Nephron (organoid): ENCODE results near the gene CA7.

Experiments
- H3K27ac Mint-ChIP-seq, 3 experiments: 2 replicates each; pipeline ENCODE4 v1.8.0; 2020; ENCODE audit warnings: mixed read lengths in 3 of 3, mild to moderate bottlenecking in 2 of 3, moderate library complexity in 1 of 3
- H3K27me3 Mint-ChIP-seq: 2 replicates; pipeline ENCODE4 v1.8.0; 2021; ENCODE audit warnings: low read depth, mild to moderate bottlenecking, moderate library complexity, mixed read lengths
- H3K36me3 Mint-ChIP-seq: 2 replicates; pipeline ENCODE4 v1.8.0; 2020; ENCODE audit warnings: low read depth, mixed read lengths
- H3K4me1 Mint-ChIP-seq: 2 replicates; pipeline ENCODE4 v1.8.0; 2020; ENCODE audit warnings: mixed read lengths
- H3K4me3 Mint-ChIP-seq, 3 experiments: 2 replicates each; pipeline ENCODE4 v1.8.0; 2020; ENCODE audit warnings: mild to moderate bottlenecking in 3 of 3, mixed read lengths in 3 of 3, moderate library complexity in 2 of 3
- H3K9me3 Mint-ChIP-seq: 2 replicates; pipeline ENCODE4 v1.8.0; 2020; ENCODE audit warnings: mixed read lengths
- TF ChIP-seq, protein P1 (sequence below), 3 experiments: fragments of 200-600 bp; sonication (generic); IDR thresholded peaks; one replicate each; pipeline ENCODE4 v1.5.0; 2021; ENCODE audit warnings: antibody characterized with exemption in 3 of 3; ENCODE audit not compliant: unreplicated experiment in 3 of 3

Gene CA7

DNA sequence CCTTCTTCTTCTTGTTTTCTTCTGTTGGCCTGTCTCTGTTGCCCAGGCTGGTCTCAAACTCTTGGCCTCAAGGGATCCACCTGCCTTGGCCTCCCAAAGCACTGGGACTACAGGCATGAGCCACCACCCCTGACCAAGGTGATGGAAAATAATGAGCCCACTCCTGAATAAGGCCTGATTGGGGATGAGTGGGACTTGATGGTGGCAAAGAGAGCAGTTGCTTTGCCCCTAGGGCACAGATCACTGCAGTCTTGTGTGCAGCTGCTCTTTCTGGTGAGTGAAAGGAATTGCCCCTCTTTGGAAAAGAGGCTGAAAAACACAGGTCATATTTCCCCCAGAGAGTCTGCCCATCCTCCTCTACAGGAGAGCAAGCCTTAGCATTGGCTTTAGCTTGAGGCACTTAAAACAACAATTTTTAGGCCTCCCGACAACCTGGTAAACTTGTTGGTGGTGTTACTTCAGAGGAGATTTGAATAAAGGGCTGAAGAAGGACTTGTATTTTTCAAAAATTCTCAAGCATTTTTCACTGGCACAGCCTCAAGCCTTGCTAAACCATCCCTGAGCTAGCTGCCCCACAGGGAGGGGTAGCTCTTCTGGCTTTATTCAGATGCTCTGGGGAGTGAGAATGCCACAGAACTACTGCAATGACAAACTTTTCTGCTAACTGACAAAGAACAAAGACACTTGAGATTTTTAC is 30.0 kb downstream of the CA7 start:
- peaks cover 13% of the 10 kb centered on the region for H3K27me3 Mint-ChIP-seq
- TF ChIP-seq, protein P1, sequence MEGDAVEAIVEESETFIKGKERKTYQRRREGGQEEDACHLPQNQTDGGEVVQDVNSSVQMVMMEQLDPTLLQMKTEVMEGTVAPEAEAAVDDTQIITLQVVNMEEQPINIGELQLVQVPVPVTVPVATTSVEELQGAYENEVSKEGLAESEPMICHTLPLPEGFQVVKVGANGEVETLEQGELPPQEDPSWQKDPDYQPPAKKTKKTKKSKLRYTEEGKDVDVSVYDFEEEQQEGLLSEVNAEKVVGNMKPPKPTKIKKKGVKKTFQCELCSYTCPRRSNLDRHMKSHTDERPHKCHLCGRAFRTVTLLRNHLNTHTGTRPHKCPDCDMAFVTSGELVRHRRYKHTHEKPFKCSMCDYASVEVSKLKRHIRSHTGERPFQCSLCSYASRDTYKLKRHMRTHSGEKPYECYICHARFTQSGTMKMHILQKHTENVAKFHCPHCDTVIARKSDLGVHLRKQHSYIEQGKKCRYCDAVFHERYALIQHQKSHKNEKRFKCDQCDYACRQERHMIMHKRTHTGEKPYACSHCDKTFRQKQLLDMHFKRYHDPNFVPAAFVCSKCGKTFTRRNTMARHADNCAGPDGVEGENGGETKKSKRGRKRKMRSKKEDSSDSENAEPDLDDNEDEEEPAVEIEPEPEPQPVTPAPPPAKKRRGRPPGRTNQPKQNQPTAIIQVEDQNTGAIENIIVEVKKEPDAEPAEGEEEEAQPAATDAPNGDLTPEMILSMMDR (IDR thresholded peaks at IDR 0.05; ENCODE audit: unreplicated experiment in 3 of 3): no peak

DNA sequence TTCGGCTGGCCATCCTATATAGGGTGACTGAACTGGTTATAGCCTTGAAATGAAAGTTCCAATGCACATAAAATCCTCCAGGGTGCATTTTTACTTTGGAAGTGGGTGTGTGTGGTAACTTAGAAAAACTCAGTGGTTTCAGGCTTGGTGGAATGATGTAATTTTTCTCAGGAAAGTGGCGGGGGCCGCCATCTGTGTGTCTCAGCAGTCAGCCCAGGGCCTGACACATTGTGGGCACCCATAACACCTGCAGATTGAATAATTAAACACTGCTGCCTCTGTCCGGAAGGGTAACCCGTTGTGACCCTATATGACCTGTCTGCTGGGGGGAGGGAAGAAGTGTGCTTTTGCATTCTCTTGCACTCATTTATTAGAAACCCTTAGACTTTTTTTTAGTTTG is 33.9 kb downstream of the CA7 start:
- H3K27me3 Mint-ChIP-seq: peaks cover 15% of the 10 kb centered on the region
- peak overlapping the region in 1 of 3 experiments; percentile 85 for H3K27ac Mint-ChIP-seq
- H3K36me3 Mint-ChIP-seq: no peaks in the 10 kb centered on the region
- no peaks in the 10 kb centered on the region for H3K9me3 Mint-ChIP-seq
- TF ChIP-seq, protein P1 (IDR thresholded peaks at IDR 0.05; ENCODE audit: unreplicated experiment in 3 of 3): no peak
- peaks cover 21% of the 10 kb centered on the region for H3K4me1 Mint-ChIP-seq
- peak overlapping the region; percentile 46 to 65 (median 61) for H3K4me3 Mint-ChIP-seq

More for the DNA sequence above, 30.0 kb downstream of the CA7 start:
- Mint-ChIP-seq H3K4me1 (peaks cover 14% of the 10 kb centered on the region), H3K27ac (peak overlapping the region in 2 of 3 experiments; percentile 54 to 83), H3K36me3 (no peaks in the 10 kb centered on the region), H3K9me3 (no peaks in the 10 kb centered on the region), H3K4me3 (peak overlapping the region; percentile 17 to 69 (median 28))

DNA sequence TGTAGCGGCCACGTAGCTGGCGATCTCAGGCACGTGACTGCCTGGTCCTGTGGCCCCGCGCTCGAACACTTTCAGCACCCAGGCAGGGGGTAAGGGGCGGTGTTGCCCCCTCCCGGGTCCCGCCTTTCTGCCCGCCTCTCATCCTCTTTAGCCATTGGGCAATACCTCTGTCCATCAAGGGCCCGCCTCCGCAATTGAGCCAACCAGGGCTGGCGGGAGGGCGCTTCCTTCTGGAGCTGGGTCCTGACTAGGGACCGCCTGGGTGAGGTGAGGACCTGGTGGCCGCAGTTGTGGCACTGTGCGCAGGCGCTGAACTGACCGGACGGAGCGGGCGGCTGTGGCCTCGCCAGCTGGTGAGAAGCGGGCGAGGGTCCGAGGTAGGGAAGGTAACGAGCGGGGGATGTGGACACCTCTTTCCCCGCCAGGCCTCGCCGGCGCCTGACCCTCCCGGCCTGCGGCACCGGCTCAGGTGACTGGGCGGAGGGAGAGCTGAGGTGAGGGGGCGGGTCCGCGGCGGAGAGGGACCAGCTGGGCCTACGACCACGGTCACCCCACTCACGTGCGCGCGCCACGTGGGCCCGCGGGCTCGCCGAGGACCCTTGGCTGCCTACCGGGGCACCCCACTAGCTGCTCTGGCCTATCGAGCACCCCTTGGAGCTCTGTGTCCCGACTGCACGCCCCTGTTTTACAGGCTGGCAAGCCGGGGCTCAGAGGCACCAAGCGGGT is 36.2 kb downstream of the CA7 start, which contains the start of gene PDP2:
Gene PDP2 (plus strand): TSS at position 228 of the 726 bp plus-strand sequence. CDS start 3,770 bp downstream, outside the sequence.
- Mint-ChIP-seq H3K36me3 (peaks cover 9% of the 10 kb centered on the region), H3K27ac (peak within 1 kb of the TSS in 2 of 3 experiments; percentile 14 to 88), H3K27me3 (peaks cover 15% of the 10 kb centered on the region), H3K4me1 (peaks cover 11% of the 10 kb centered on the region), H3K4me3 (peak within 1 kb of the TSS; percentile 99 to 100 (median 99)), H3K9me3 (no peaks in the 10 kb centered on the region)
- TF ChIP-seq, protein P1 (IDR thresholded peaks at IDR 0.05; ENCODE audit: unreplicated experiment in 3 of 3): no peak

DNA sequence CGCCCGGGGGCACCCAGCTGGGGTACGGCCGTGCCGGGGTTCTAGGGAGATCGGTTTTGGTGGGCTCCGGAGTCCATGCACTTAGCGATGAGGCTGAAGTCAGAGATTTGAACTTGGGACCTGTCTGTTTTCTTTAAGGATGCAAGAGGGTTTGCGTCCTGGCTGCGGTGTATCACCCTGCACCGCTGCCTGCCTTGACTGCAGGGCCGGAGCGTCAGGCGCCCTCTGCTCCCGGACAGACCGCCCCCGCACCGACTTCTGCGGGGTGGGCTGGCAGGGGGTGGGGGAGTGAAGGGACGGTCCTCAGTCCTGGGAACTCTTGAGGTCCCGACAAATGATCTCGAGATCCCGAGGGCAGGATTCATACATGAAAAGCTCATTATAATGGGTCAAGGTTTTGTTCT is 36.8 kb downstream of the CA7 start:
- Mint-ChIP-seq H3K27me3 (peaks cover 15% of the 10 kb centered on the region), H3K4me3 (peak overlapping the region; percentile 74 to 100 (median 99)), H3K9me3 (no peaks in the 10 kb centered on the region), H3K4me1 (peaks cover 11% of the 10 kb centered on the region), H3K36me3 (peaks cover 14% of the 10 kb centered on the region), H3K27ac (no peak overlapping the region)
- TF ChIP-seq, protein P1 (IDR thresholded peaks at IDR 0.05; ENCODE audit: unreplicated experiment in 3 of 3): no peak

DNA sequence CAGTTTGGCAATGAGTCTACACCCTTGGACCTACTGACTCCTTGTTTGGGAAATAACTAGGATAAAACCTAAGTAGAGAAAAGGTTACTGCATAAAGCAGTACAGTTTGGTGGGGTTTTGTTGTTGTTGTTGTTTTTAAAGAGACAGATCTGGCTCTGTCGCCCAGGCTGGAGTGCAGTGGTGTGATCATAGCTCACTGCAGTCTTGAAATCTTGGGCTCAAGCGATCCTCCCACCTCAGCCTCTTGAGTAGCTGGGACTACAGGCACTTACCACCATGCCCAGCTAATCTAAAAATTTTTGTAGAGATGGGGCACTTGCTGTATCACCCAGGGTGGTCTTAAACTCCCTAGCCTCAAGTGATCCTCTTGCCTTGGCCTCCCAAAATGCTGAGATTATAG is 37.3 kb downstream of the CA7 start:
- Mint-ChIP-seq H3K9me3 (no peaks in the 10 kb centered on the region), H3K4me1 (peaks cover 11% of the 10 kb centered on the region)

More for the DNA sequence above, 37.3 kb downstream of the CA7 start:
- H3K4me3 Mint-ChIP-seq: peak overlapping the region; percentile 69 to 100 (median 74)
- TF ChIP-seq, protein P1 (IDR thresholded peaks at IDR 0.05; ENCODE audit: unreplicated experiment in 3 of 3): no peak
- H3K27ac Mint-ChIP-seq: no peak overlapping the region
- H3K27me3 Mint-ChIP-seq: peaks cover 15% of the 10 kb centered on the region
- peaks cover 14% of the 10 kb centered on the region for H3K36me3 Mint-ChIP-seq
